GM23338 (cell line): ENCODE measurements around the gene ITGB2. TPM values are rescaled to one million over a fixed set of nuclear protein-coding genes. Genes with fewer than 3 reads are reported as not detected.

Source experiments
- ATAC-seq: fragments of 200-7000 bp; cut with Tn5 transposase; 3 replicates; pipeline ENCODE4 v1.9.1; 2020
- DNase-seq: peaks from one replicate; pipeline ENCODE4 v3.0.0-alpha.2; 2015; ENCODE audit warnings: low spot score
- H2AFZ ChIP-seq: fragments of 200-600 bp; sonication (generic); 2 replicates; pipeline ENCODE4 v1.8.0; 2016; ENCODE audit warnings: antibody characterized with exemption, mild to moderate bottlenecking, moderate library complexity
- H3F3A ChIP-seq: fragments of 200-600 bp; sonication (generic); replicated peaks from 2 replicates; pipeline ENCODE4 v1.8.0; 2017; ENCODE audit warnings: antibody characterized with exemption, mixed run types, low read depth
- H3K27ac ChIP-seq: fragments of 200-600 bp; sonication (generic); 2 replicates; pipeline ENCODE4 v1.6.1; 2016; ENCODE audit warnings: low read depth
- H3K27me3 ChIP-seq: fragments of 200-600 bp; sonication (generic); 2 replicates; pipeline ENCODE4 v1.8.0; 2016; ENCODE audit warnings: mild to moderate bottlenecking, mixed run types, moderate library complexity; ENCODE audit not compliant: insufficient read depth
- H3K36me3 ChIP-seq: fragments of 200-600 bp; sonication (generic); 2 replicates; pipeline ENCODE4 v1.8.0; 2016; ENCODE audit warnings: mild to moderate bottlenecking; ENCODE audit not compliant: insufficient read depth
- H3K4me1 ChIP-seq: fragments of 200-600 bp; sonication (generic); 2 replicates; pipeline ENCODE4 v1.8.0; 2016; ENCODE audit warnings: mild to moderate bottlenecking, moderate library complexity; ENCODE audit not compliant: insufficient read depth
- H3K4me2 ChIP-seq: fragments of 200-600 bp; sonication (generic); 2 replicates; pipeline ENCODE4 v1.7.1; 2017; ENCODE audit warnings: mixed run types
- H3K4me3 ChIP-seq: fragments of 200-600 bp; sonication (generic); 2 replicates; pipeline ENCODE4 v1.6.1; 2016; ENCODE audit warnings: mixed run types
- H3K79me2 ChIP-seq: fragments of 200-600 bp; sonication (generic); replicated peaks from 2 replicates; pipeline ENCODE4 v1.8.0; 2017; ENCODE audit warnings: mild to moderate bottlenecking; ENCODE audit not compliant: insufficient read depth
- H3K9me2 ChIP-seq: fragments of 200-600 bp; sonication (generic); 2 replicates; pipeline ENCODE4 v1.8.0; 2017; ENCODE audit not compliant: insufficient read depth
- H4K20me1 ChIP-seq: fragments of 200-600 bp; sonication (generic); replicated peaks from 2 replicates; pipeline ENCODE4 v1.8.0; 2017; ENCODE audit warnings: mild to moderate bottlenecking; ENCODE audit not compliant: insufficient read depth
- H3K27ac Mint-ChIP-seq: 2 replicates; pipeline ENCODE4 v1.8.0; 2020; ENCODE audit warnings: inconsistent platforms, mild to moderate bottlenecking, moderate library complexity, mixed read lengths
- H3K27me3 Mint-ChIP-seq: 3 replicates; pipeline ENCODE4 v1.8.0; 2022; ENCODE audit warnings: low read depth, mild to moderate bottlenecking, moderate library complexity, mixed read lengths, inconsistent platforms; ENCODE audit not compliant: insufficient read depth, poor library complexity
- H3K36me3 Mint-ChIP-seq: 3 replicates; pipeline ENCODE4 v1.8.0; 2021; ENCODE audit warnings: low read depth, mild to moderate bottlenecking, inconsistent platforms, moderate library complexity, mixed read lengths
- H3K4me1 Mint-ChIP-seq: 3 replicates; pipeline ENCODE4 v1.8.0; 2020; ENCODE audit warnings: mild to moderate bottlenecking, inconsistent platforms, mixed read lengths
- H3K4me3 Mint-ChIP-seq: 3 replicates; pipeline ENCODE4 v1.8.0; 2021; ENCODE audit warnings: moderate library complexity, mild to moderate bottlenecking, inconsistent platforms, mixed read lengths
- H3K9me3 Mint-ChIP-seq: 3 replicates; pipeline ENCODE4 v1.8.0; 2020; ENCODE audit warnings: moderate library complexity, mild to moderate bottlenecking, inconsistent platforms, mixed read lengths
- CREB1 ChIP-seq: fragments of 250-450 bp; sonication (Bioruptor Pico); IDR thresholded peaks from 2 replicates; pipeline ENCODE4 v1.5.0; 2020; ENCODE audit warnings: low read depth, mild to moderate bottlenecking, moderate library complexity
- CTCF ChIP-seq, 2 experiments: fragments of 200-600 bp in 1 of 2; sonication (generic) in 1 of 2; conservative IDR thresholded peaks; 2 replicates each; pipeline versions ENCODE4 v1.5.1 to v1.6.1; 2016 to 2017; ENCODE audit warnings: antibody characterized with exemption in 2 of 2, low read depth in 2 of 2, mild to moderate bottlenecking in 2 of 2, moderate library complexity in 1 of 2
- ETS1 ChIP-seq: IDR thresholded peaks from 2 replicates; pipeline ENCODE4 v1.6.1; 2016; ENCODE audit warnings: antibody characterized with exemption
- EZH2phosphoT487 ChIP-seq: fragments of 200-600 bp; sonication (generic); IDR thresholded peaks from one replicate; pipeline ENCODE4 v1.8.1; 2018; ENCODE audit warnings: antibody characterized with exemption; ENCODE audit not compliant: unreplicated experiment
- JUNB ChIP-seq: IDR thresholded peaks from one replicate; pipeline ENCODE4 v1.6.1; 2016; ENCODE audit warnings: antibody characterized with exemption; ENCODE audit not compliant: unreplicated experiment
- NANOG ChIP-seq: IDR thresholded peaks from 2 replicates; pipeline ENCODE4 v1.6.1; 2016; ENCODE audit warnings: antibody characterized with exemption, borderline replicate concordance
- POLR2AphosphoS5 ChIP-seq: IDR thresholded peaks from 2 replicates; pipeline ENCODE4 v1.6.1; 2016; ENCODE audit warnings: antibody characterized with exemption, low read depth
- ZNF462 ChIP-seq: fragments of 250-450 bp; sonication (Bioruptor Pico); IDR thresholded peaks from 2 replicates; pipeline ENCODE4 v1.5.0; 2020; ENCODE audit warnings: mild to moderate bottlenecking, moderate library complexity
- polyA plus RNA-seq: library from polyadenylated mRNA; unstranded; fragments of >200 nt; fragmentation: Nextera tagmentation; extraction: Ambion mirVana; gene quantifications from 2 replicates; pipeline ENCODE4 v1.2.1, GENCODE V29; 2016
- total RNA-seq: library from RNA; depleted of rRNA; stranded (reverse); fragments of >200 nt; shearing (Covaris generic); gene quantifications from 2 replicates; pipeline ENCODE4 v1.2.3, GENCODE V29; 2014
- TF ChIP-seq, protein P1 (sequence below): IDR thresholded peaks from one replicate; pipeline ENCODE4 v1.6.1; 2018; ENCODE audit warnings: antibody characterized with exemption; ENCODE audit not compliant: unreplicated experiment

The ITGB2 gene
- total and polyA plus RNA-seq, 2 experiments from 2014 or later = 0.44 to 0.63 TPM

DNA sequence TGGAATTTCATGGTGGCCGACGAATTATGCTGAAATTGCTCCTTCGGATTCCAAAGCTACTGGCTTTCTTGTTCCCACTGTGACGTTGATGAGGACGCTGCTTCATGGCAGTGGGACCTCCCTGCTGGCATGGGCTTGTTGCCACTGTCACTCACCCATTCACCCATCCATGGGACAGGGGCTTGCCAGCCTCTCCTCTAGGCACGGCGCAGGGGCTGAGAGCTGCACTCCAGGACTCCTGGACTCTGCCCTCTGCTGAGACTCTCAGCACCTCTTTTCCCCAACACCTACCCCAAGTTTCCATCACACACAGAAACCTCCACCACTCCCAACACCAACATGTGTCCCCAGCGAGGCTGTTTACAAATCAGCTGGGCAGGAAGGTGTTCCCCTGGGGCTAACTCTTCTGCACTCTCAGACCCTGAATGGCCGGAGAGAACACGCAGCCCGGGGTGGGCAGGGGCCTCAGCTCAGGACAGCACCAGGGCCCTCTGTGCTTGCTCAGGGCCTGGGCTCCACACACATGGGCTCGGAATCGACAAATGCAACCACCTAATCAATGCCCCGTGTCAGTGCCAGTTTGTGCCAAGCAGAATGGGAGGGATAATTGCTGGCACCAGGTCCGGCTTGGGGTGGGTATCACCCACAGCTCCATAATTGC, 3.1 kb downstream of the ITGB2 start:
- ATAC-seq = no peak
- Histone ChIP-seq H3K27me3 (peaks cover 56% of the 10 kb centered on the region), H4K20me1 (no peaks in the 10 kb centered on the region), H3K4me1 (peaks cover 6% of the 10 kb centered on the region; the same call in 1 of the 2 replicates), H3K27ac (no peak overlapping the region), H3K4me2 (no peak overlapping the region), H3K36me3 (no peaks in the 10 kb centered on the region), H3F3A (no peaks in the 10 kb centered on the region), H3K4me3 (no peak overlapping the region), H2AFZ (no peak overlapping the region), H3K79me2 (no peaks in the 10 kb centered on the region), H3K9me2 (no peaks in the 10 kb centered on the region)
- Mint-ChIP-seq H3K27ac (no peak overlapping the region), H3K27me3 (peaks cover 65% of the 10 kb centered on the region), H3K4me3 (no peak overlapping the region), H3K36me3 (no peaks in the 10 kb centered on the region), H3K9me3 (no peaks in the 10 kb centered on the region; the same call in 2 of the 3 replicates), H3K4me1 (peaks cover 12% of the 10 kb centered on the region)
- DNase-seq = no peak
- TF ChIP-seq CREB1 (CRISPR knock-in tag) (no peak), EZH2phosphoT487 (no peak), CTCF (conservative IDR thresholded peaks at IDR 0.05; ENCODE audit: low read depth in 2 of 2) (no peak), NANOG (no peak), ZNF462 (no peak), POLR2AphosphoS5 (no peak), ETS1 (no peak), JUNB (no peak)
- TF ChIP-seq, protein P1, sequence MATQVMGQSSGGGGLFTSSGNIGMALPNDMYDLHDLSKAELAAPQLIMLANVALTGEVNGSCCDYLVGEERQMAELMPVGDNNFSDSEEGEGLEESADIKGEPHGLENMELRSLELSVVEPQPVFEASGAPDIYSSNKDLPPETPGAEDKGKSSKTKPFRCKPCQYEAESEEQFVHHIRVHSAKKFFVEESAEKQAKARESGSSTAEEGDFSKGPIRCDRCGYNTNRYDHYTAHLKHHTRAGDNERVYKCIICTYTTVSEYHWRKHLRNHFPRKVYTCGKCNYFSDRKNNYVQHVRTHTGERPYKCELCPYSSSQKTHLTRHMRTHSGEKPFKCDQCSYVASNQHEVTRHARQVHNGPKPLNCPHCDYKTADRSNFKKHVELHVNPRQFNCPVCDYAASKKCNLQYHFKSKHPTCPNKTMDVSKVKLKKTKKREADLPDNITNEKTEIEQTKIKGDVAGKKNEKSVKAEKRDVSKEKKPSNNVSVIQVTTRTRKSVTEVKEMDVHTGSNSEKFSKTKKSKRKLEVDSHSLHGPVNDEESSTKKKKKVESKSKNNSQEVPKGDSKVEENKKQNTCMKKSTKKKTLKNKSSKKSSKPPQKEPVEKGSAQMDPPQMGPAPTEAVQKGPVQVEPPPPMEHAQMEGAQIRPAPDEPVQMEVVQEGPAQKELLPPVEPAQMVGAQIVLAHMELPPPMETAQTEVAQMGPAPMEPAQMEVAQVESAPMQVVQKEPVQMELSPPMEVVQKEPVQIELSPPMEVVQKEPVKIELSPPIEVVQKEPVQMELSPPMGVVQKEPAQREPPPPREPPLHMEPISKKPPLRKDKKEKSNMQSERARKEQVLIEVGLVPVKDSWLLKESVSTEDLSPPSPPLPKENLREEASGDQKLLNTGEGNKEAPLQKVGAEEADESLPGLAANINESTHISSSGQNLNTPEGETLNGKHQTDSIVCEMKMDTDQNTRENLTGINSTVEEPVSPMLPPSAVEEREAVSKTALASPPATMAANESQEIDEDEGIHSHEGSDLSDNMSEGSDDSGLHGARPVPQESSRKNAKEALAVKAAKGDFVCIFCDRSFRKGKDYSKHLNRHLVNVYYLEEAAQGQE = no peak
